ENCODE data around the gene TEK. TPM values are rescaled to one million over a fixed set of nuclear protein-coding genes. Genes with fewer than 3 reads are reported as not detected.

The TEK gene
- total and polyA plus RNA-seq, 10 of the 15 experiments (the other 5 are each of a cell fraction or from before 2014, with no cell fraction given): not detected

GRCh38 chr9:27279611-27280010, 170.6 kb downstream of the TEK start (continued):
- no peak for TF ChIP-seq CUX1 (IDR thresholded peaks at IDR 0.05; ENCODE audit: insufficient replicate concordance, low read depth, low read length)
- no peak for TF ChIP-seq RBBP5 (conservative IDR thresholded peaks at IDR 0.05)
- no peak for TF ChIP-seq TARDBP (IDR thresholded peaks at IDR 0.05; ENCODE audit: borderline replicate concordance)
- TF ChIP-seq USF1 (IDR thresholded peaks at IDR 0.05; ENCODE audit: borderline replicate concordance, extremely low read length, insufficient read depth, low read depth, low read length): no peak
- no peak for TF ChIP-seq KAT2A (conservative IDR thresholded peaks at IDR 0.05; ENCODE audit: control insufficient read depth, low read depth, low read length)

Small RNAs within 50 kb of the gene (small RNA-seq; reads per million reads assigned to genes)
- not detected for gene AL355433.1
- not detected for gene RNA5SP280

Other genes with a start within 250 kb of the TEK start
- 15.6 and 21.7 TPM in 2 replicates for gene CAAP1, start 216.4 kb upstream of the TEK start, total RNA-seq (2014; rRNA removed)
- 21.1 and 21.8 TPM in 2 replicates for gene CAAP1, start 216.4 kb upstream of the TEK start, total RNA-seq (2014; rRNA removed; fragmentation: Illumina TruSeq; extraction: Trizol)
- 19.3 and 20.3 TPM in 2 replicates for gene CAAP1, start 216.4 kb upstream of the TEK start, total RNA-seq (2021)
- 25.4 and 47.1 TPM in 2 replicates for gene CAAP1, start 216.4 kb upstream of the TEK start, polyA plus RNA-seq (2011; rRNA removed)
- 23.6 and 29.0 TPM in 2 replicates for gene CAAP1, start 216.4 kb upstream of the TEK start, polyA plus RNA-seq (2014; fragmentation: Illumina TruSeq; extraction: Trizol)
- 10 to 100 TPM; 11.0 to 11.9 TPM for gene CAAP1, start 216.4 kb upstream of the TEK start, polyA plus RNA-seq (2014; fragmentation: Nextera tagmentation; extraction: Ambion mirVana)
- gene CAAP1, start 216.4 kb upstream of the TEK start, polyA plus RNA-seq (2014; rRNA removed): 11.9 and 16.0 TPM in 2 replicates
- 10 to 100 TPM; 25.0 to 27.5 TPM for gene CAAP1, start 216.4 kb upstream of the TEK start, polyA plus RNA-seq (2016; fragmentation: Nextera tagmentation; extraction: Ambion mirVana)
- gene PLAA, start 162.0 kb upstream of the TEK start, total RNA-seq (2014; rRNA removed): 36.3 and 36.6 TPM in 2 replicates
- gene PLAA, start 162.0 kb upstream of the TEK start, total RNA-seq (2014; rRNA removed; fragmentation: Illumina TruSeq; extraction: Trizol): 32.9 and 34.2 TPM in 2 replicates
- 32.7 and 35.3 TPM in 2 replicates for gene PLAA, start 162.0 kb upstream of the TEK start, total RNA-seq (2021)
- gene PLAA, start 162.0 kb upstream of the TEK start, polyA plus RNA-seq (2011; rRNA removed): 18.4 and 22.7 TPM in 2 replicates
- 41.2 and 59.9 TPM in 2 replicates for gene PLAA, start 162.0 kb upstream of the TEK start, polyA plus RNA-seq (2014; fragmentation: Illumina TruSeq; extraction: Trizol)
- gene PLAA, start 162.0 kb upstream of the TEK start, polyA plus RNA-seq (2014; fragmentation: Nextera tagmentation; extraction: Ambion mirVana): 10 to 100 TPM in 1 of 2 experiments, 1 to 10 TPM in 1; 5.6 to 10.4 TPM
- gene PLAA, start 162.0 kb upstream of the TEK start, polyA plus RNA-seq (2014; rRNA removed): 29.1 and 29.7 TPM in 2 replicates
- 10 to 100 TPM; 41.6 to 42.4 TPM for gene PLAA, start 162.0 kb upstream of the TEK start, polyA plus RNA-seq (2016; fragmentation: Nextera tagmentation; extraction: Ambion mirVana)
- 9.8 and 13.7 TPM in 2 replicates for gene IFT74, start 152.8 kb upstream of the TEK start, total RNA-seq (2014; rRNA removed)
- gene IFT74, start 152.8 kb upstream of the TEK start, total RNA-seq (2014; rRNA removed; fragmentation: Illumina TruSeq; extraction: Trizol): 15.4 and 17.3 TPM in 2 replicates
- gene IFT74, start 152.8 kb upstream of the TEK start, total RNA-seq (2021): 7.6 and 8.2 TPM in 2 replicates
- gene IFT74, start 152.8 kb upstream of the TEK start, polyA plus RNA-seq (2011; rRNA removed): 11.0 and 20.4 TPM in 2 replicates
- 14.2 and 22.0 TPM in 2 replicates for gene IFT74, start 152.8 kb upstream of the TEK start, polyA plus RNA-seq (2014; fragmentation: Illumina TruSeq; extraction: Trizol)
- 1 to 10 TPM; 7.9 to 9.4 TPM for gene IFT74, start 152.8 kb upstream of the TEK start, polyA plus RNA-seq (2014; fragmentation: Nextera tagmentation; extraction: Ambion mirVana)
- 6.8 and 7.7 TPM in 2 replicates for gene IFT74, start 152.8 kb upstream of the TEK start, polyA plus RNA-seq (2014; rRNA removed)
- 10 to 100 TPM; 14.2 to 14.6 TPM for gene IFT74, start 152.8 kb upstream of the TEK start, polyA plus RNA-seq (2016; fragmentation: Nextera tagmentation; extraction: Ambion mirVana)
- gene LRRC19, start 103.6 kb upstream of the TEK start, total RNA-seq (2014; rRNA removed): not detected in 2 replicates
- not detected in 2 replicates for gene LRRC19, start 103.6 kb upstream of the TEK start, total RNA-seq (2014; rRNA removed; fragmentation: Illumina TruSeq; extraction: Trizol)
- not detected in 2 replicates for gene LRRC19, start 103.6 kb upstream of the TEK start, total RNA-seq (2021)
- not detected in 2 replicates for gene LRRC19, start 103.6 kb upstream of the TEK start, polyA plus RNA-seq (2011; rRNA removed)
- gene LRRC19, start 103.6 kb upstream of the TEK start, polyA plus RNA-seq (2014; fragmentation: Illumina TruSeq; extraction: Trizol): not detected in 2 replicates
- under 1 TPM; 0.02 to 0.06 TPM for gene LRRC19, start 103.6 kb upstream of the TEK start, polyA plus RNA-seq (2014; fragmentation: Nextera tagmentation; extraction: Ambion mirVana)
- gene LRRC19, start 103.6 kb upstream of the TEK start, polyA plus RNA-seq (2014; rRNA removed): not detected in 2 replicates
- under 1 TPM; 0.09 to 0.20 TPM for gene LRRC19, start 103.6 kb upstream of the TEK start, polyA plus RNA-seq (2016; fragmentation: Nextera tagmentation; extraction: Ambion mirVana)
- not detected in 2 replicates for gene EQTN, start 187.9 kb downstream of the TEK start, total RNA-seq (2014; rRNA removed)
- gene EQTN, start 187.9 kb downstream of the TEK start, total RNA-seq (2014; rRNA removed; fragmentation: Illumina TruSeq; extraction: Trizol): not detected in 2 replicates
- gene EQTN, start 187.9 kb downstream of the TEK start, total RNA-seq (2021): not detected in 2 replicates
- 0.20 TPM in 1 of 2 replicates, not detected in the other for gene EQTN, start 187.9 kb downstream of the TEK start, polyA plus RNA-seq (2011; rRNA removed)
- not detected in 2 replicates for gene EQTN, start 187.9 kb downstream of the TEK start, polyA plus RNA-seq (2014; fragmentation: Illumina TruSeq; extraction: Trizol)
- gene EQTN, start 187.9 kb downstream of the TEK start, polyA plus RNA-seq (2014; fragmentation: Nextera tagmentation; extraction: Ambion mirVana): not detected
- not detected in 2 replicates for gene EQTN, start 187.9 kb downstream of the TEK start, polyA plus RNA-seq (2014; rRNA removed)
- gene EQTN, start 187.9 kb downstream of the TEK start, polyA plus RNA-seq (2016; fragmentation: Nextera tagmentation; extraction: Ambion mirVana): not detected

Measured in GM12878 (cell line).